GM10847 (cell line): ENCODE measurements around the gene RBMS3.

Source experiments
- POLR2A ChIP-seq: IDR thresholded peaks from 2 replicates; pipeline ENCODE4 v1.6.1; 2011; ENCODE audit not compliant: insufficient read length; ENCODE audit errors: extremely low read depth

The RBMS3 gene

GRCh38 chr3:29755416-29755815 lies 474.5 kb downstream of the RBMS3 start:
- TF ChIP-seq POLR2A: no peak

DNA sequence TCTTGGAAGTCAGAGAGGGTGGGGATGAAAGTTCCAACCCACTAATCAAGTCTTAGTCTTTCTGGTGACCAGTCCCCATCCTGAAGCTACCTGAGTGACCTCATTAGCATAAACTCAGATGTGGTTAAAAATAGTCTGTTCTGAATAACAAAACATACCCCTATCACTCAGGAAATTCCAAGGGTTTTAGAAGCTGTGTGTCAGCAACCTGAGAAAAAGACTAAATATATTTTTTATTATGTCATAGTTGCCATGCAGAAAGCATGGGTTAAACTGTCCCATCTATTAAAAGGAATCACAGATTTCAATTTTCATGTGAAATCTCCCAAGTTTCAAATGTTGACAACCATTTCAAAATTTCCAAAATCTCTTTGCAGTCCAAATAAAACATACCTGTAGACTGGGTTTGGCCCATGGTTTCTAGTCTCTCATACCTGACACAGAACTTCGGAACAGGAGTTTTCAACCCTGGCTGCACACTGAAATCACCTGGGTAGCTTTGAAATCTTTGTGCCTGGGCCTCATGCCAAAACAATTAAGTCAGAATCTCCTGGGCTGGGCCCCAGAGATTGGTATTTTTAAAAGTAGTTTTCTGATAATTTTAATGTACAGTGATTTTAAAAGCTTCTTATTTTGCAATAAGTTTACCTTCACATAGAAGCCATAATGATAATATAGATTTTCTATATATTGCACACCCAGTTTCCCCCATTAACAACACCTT lies 476.3 kb downstream of the RBMS3 start:
- TF ChIP-seq POLR2A: no peak

DNA sequence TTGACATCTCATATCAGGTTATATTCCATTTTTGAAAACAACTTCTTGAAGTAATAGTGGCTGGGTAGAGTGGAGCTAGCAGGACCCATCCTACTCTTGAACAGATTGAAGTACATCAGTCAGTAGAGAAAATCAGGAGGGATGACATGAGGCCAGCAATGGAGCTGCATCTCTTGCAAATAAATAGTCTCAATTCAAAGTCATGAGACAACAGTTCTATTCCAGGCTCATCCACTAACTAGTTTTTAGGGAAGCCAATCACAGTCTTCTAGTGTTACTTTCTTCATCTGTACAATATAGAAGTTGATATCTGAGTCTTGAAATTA lies 477.2 kb downstream of the RBMS3 start:
- TF ChIP-seq POLR2A: no peak

DNA sequence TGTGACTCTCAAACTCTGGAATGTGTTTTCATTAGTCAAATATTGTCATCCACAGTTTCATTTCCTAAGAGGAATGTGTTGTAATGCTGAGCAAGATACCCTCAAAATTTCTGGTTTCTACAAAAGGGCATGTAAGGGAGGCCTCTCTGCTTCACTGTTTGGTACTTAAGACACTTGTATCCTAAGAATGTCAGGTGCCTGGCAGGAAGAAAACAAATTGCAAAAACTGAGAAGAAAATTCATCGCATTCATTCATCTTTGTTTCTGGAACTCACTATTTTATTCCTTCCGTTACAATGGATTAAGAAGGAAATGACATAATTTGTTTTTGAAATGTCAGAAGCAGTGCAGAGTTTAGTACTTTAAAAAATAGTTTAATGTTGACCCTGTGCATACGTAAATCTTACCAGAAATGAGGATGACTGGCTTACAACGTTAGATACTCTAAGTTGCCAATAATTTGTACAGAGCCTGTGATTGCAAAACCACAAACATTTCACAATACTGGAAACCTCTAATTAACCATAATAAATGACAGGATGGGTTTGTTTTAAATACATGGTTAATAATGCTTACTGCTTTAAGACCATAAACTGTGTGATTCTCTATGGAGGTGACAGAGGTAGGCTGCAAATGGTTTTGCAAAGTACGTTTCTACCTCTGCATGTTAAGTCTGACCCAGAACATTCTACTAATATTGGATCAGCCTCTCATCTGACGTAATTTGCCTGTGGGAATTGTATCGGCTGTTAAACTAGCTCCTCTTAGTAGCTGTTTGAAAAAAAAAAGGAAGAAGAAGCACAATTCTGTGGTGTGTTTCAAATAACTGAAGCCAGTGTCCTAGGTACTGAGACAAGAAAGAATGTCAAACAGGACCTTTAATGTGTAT lies 477.8 kb downstream of the RBMS3 start:
- no peak for TF ChIP-seq POLR2A

DNA sequence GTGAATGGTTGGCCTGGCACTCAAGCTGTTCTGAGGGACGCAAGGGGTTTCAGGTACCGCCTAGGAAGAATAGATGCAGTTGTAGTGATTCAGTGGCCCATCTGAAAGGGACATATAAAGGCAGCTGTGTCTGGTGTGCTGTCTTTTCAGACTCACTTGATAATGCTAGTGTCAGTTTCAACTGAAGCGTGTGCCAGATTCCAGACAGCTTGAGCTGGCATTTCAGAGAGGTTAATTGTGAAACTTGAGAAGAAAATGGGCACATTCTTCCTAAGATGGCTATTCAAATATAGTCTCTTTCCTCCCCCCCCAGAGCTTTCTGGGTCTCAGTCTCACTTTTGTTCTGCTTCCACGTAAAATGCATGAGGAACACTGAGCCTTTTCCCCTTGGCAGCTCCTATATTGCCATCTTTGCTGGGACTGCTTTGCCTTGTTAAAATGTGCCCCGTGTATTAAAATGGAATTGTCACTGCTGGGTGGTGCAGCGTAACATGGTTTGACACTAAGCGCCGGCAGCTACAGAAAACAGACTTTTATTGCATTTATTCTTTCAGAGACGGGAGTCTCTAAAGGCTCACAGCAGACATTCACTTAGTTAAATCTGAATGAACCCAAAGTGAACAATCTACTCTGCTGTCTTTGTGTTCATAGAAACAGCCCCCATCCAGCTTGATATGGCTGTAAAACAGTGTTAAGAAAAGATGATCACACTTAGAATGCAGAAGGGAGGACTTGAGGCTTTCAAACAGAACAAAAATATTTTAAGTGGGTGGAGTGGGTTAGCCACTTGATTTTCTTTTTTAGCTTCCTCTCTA lies 478.7 kb downstream of the RBMS3 start:
- TF ChIP-seq POLR2A: no peak

DNA sequence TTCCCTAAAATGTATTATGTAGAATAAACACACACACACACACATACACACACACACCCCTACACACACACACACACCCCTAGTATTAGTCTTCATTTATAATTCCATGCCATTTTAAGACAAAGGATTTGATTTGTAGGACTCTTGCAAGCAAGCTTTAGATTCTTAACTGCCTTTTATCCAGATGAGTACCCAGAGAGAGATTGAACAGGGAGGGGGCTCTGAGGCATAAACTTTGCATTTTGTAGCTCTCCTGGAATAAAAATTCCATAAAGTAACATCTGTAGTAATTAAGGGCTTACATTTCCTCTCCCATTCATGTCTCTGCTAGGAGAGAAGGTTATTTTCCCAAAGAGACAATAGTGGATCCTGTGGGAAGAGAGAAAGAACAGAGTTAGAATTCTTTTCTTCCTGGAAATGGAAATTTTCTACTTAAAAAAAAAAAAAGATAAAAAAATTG lies 479.4 kb downstream of the RBMS3 start:
- TF ChIP-seq POLR2A: no peak

GRCh38 chr3:29761517-29761916 lies 480.6 kb downstream of the RBMS3 start:
- no peak for TF ChIP-seq POLR2A

DNA sequence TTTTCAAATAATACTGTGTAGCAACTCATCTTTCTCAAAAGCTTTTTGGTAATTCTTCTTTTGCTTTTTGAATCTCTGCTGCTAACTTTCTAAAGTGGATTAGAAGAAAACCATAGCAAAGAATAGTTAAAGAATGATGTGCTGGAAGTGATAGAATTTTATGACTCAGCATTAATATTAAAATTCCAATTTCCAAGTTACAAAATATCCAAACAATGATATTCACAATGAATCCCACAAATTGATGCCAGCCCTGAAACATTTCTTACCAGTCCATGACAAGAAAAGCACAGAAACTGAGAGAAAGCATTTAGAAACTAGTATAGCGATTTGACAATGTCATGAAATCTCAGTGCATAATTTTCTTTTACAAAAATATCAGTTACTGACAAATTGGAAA lies 482.2 kb downstream of the RBMS3 start:
- no peak for TF ChIP-seq POLR2A

GRCh38 chr3:29764041-29764440 lies 483.2 kb downstream of the RBMS3 start:
- no peak for TF ChIP-seq POLR2A

- no peak for TF ChIP-seq POLR2A
These were observed 483.9 kb downstream of the RBMS3 start for GRCh38 chr3:29764603-29765254.

DNA sequence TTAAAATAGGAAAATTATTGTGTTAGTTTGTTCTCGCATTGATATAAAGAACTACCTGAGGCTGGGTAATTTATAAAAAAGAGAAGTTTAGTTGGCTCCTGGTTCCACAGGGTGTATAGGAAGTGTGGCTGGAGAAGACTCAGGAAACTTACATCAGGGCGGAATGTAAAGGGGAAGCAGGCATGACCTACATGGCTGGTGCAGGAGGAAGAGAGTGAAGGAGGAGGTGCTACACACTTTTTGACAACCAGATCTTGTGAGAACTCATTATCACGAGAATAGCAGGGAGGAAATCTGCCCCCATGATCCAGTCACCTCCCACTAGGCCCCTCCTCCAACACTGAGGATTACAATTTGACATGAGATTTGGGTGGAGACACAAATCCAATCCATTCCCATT lies 490.7 kb downstream of the RBMS3 start:
- no peak for TF ChIP-seq POLR2A

GRCh38 chr3:29772436-29772835 lies 491.6 kb downstream of the RBMS3 start:
- TF ChIP-seq POLR2A: no peak

DNA sequence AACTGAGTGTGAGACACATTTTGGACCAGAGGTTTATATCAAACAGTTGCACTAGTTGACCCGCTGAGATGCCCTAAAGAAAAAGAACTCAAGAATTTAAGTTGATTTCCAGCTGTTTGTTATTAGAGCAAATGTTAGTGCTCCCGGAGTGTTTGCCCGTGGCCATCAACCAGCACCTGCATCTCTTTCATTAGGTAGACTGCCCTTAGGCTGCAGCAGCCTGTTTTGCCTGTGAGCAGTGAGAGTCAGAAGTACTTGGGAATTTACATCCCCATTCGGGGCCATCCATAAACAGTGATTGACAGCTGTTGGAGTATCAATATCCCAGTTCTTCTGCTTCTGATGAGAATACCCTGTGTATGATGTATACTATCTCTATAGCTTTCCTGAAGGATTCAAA lies 492.6 kb downstream of the RBMS3 start:
- TF ChIP-seq POLR2A: no peak

DNA sequence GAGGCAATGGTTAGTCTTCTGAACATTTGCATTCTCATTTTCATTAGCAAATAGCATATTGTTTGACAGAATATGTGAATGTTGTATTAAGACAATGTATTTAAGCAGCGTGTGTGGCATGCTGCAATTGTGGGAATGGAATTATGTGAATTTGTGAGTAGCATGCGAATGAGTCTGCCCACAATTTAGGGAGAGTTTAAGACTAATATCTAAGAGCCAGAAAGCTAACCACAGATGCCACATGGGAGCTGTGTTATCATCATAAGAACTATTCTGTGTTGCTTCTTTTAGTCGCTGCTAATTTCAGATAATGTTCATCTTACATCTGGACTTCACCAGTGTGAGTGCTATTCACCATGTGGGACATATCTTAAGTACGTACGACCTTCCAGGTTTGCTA lies 494.5 kb downstream of the RBMS3 start:
- TF ChIP-seq POLR2A: no peak

GRCh38 chr3:29777869-29778268 lies 497.0 kb downstream of the RBMS3 start:
- no peak for TF ChIP-seq POLR2A
